ENCODE data around the gene DYDC2. TPM values are rescaled to one million over a fixed set of nuclear protein-coding genes. Genes with fewer than 3 reads are reported as not detected.

DYDC2 gene
- total and polyA plus RNA-seq, 2 of the 4 experiments (the other 2 are of a cell fraction) = not detected

- Histone ChIP-seq H2AFZ (replicated peaks; ENCODE audit: low read length, poor library complexity) (no peak overlapping the region), H2BK15ac (ENCODE audit: low read depth, low read length) (no peak overlapping the region), H2BK5ac (ENCODE audit: low read depth, low read length, poor library complexity, severe bottlenecking) (no peak overlapping the region), H3K9me1 (ENCODE audit: insufficient read depth, low read length) (peaks cover 3% of the 10 kb centered on the region; the same call in 1 of the 2 replicates), H3K4ac (ENCODE audit: low read depth, low read length) (no peak overlapping the region), H2BK120ac (ENCODE audit: low read depth, low read length) (no peak overlapping the region), H3K27me3 (ENCODE audit: control insufficient read depth, insufficient read depth, low read length) (peaks cover 18% of the 10 kb centered on the region), H3K9me3 (ENCODE audit: control insufficient read depth, insufficient read depth, low read length) (no peaks in the 10 kb centered on the region), H3K14ac (replicated peaks; ENCODE audit: low read depth, low read length) (no peak overlapping the region), H3K56ac (ENCODE audit: extremely low read depth, insufficient read depth, low read length) (no peak overlapping the region), H3K4me2 (ENCODE audit: low read depth, low read length) (no peak overlapping the region), H3K4me3 (ENCODE audit: insufficient read depth, low read depth, low read length) (no peak overlapping the region), H3K79me1 (ENCODE audit: low read depth in 1 of 2, low read length in 2 of 2) (no peaks in the 10 kb centered on the region), H4K5ac (ENCODE audit: low read depth, low read length) (no peak overlapping the region), H2AK9ac (replicated peaks; ENCODE audit: low read depth, low read length, poor library complexity) (no peak overlapping the region), H2AK5ac (ENCODE audit: low read depth, low read length) (no peak overlapping the region), H4K8ac (ENCODE audit: low read depth in 2 of 2, low read length in 2 of 2) (no peak overlapping the region), H4K20me1 (ENCODE audit: insufficient read depth, low read length) (no peaks in the 10 kb centered on the region), H2BK20ac (ENCODE audit: low read depth, low read length) (no peak overlapping the region), H3K9ac (ENCODE audit: low read depth, low read length) (no peak overlapping the region), H3K23ac (ENCODE audit: low read depth, low read length) (no peak overlapping the region), H3K27ac (ENCODE audit: insufficient read depth, low read length) (no peak overlapping the region), H4K91ac (ENCODE audit: insufficient read depth, low read depth, low read length) (no peak overlapping the region), H3K4me1 (ENCODE audit: control insufficient read depth, insufficient read depth, low read length) (peaks cover 3% of the 10 kb centered on the region; the same call in 1 of the 2 replicates), H3K18ac (ENCODE audit: low read depth, low read length) (no peak overlapping the region), H3K36me3 (ENCODE audit: control insufficient read depth, insufficient read depth, low read length) (no peaks in the 10 kb centered on the region)
- dilution Hi-C loops (cut with HindIII; ENCODE audit: low sequenced_read_pairs, unreplicated experiment) = no loop called here
- intact Hi-C loops (cut with micrococcal nuclease) = no loop called here
- ChIA-PET POLR2A (ENCODE audit: unreplicated experiment) (no interaction called here), CTCF (no interaction called here)
- TF ChIP-seq USF2 (IDR thresholded peaks at IDR 0.05; ENCODE audit: low read depth, low read length) (no peak), CTCF (conservative IDR thresholded peaks at IDR 0.05; ENCODE audit: low read depth, low read length) (no peak), MAFK (IDR thresholded peaks at IDR 0.05; ENCODE audit: low read depth, low read length) (no peak), FOS (IDR thresholded peaks at IDR 0.05; ENCODE audit: low read depth, low read length) (no peak), CHD1 (IDR thresholded peaks at IDR 0.05; ENCODE audit: low read depth, low read length) (no peak), BHLHE40 (IDR thresholded peaks at IDR 0.05; ENCODE audit: low read depth, low read length) (no peak), RCOR1 (IDR thresholded peaks at IDR 0.05; ENCODE audit: insufficient replicate concordance, low read length) (no peak), POLR2A (IDR thresholded peaks at IDR 0.05; ENCODE audit: low read depth, low read length) (no peak), RAD21 (IDR thresholded peaks at IDR 0.05; ENCODE audit: low read length) (no peak), MXI1 (IDR thresholded peaks at IDR 0.05; ENCODE audit: borderline replicate concordance, low read depth, low read length) (no peak), ELK1 (IDR thresholded peaks at IDR 0.05; ENCODE audit: borderline replicate concordance, low read depth, low read length) (no peak), SMC3 (IDR thresholded peaks at IDR 0.05; ENCODE audit: low read depth, low read length) (no peak), RFX5 (IDR thresholded peaks at IDR 0.05; ENCODE audit: low read depth, low read length) (no peak)
- WGBS, 2 experiments (ENCODE audit: extremely low coverage in 2 of 2, insufficient read length in 1 of 2) = no CpG with 5 or more reads among the region's 2 CpGs
- no peak for DNase-seq
- in situ Hi-C loops (cut with MboI; ENCODE audit: low sequenced_read_pairs) = no loop called here
- no TSS peak for BruUV-seq (replicated peaks)
- ATAC-seq (ENCODE audit: low read depth) = no peak
These were observed 53.5 kb downstream of the DYDC2 start for GRCh38 chr10:80410122-80410521.
